ENCODE measurements around the gene KIAA0825. TPM values are rescaled to one million over a fixed set of nuclear protein-coding genes. Genes with fewer than 3 reads are reported as not detected.

The KIAA0825 gene
- total and polyA plus RNA-seq, 2 of the 8 experiments (the other 6 are each of a cell fraction or from before 2014, with no cell fraction given) = 0.60 to 1.0 TPM

- H4K5ac ChIP-seq (ENCODE audit: insufficient read length, low read depth, low read length) = no peak overlapping the region
- ChIA-PET CTCF (ENCODE audit: partially characterized antibody) (no interaction called here), POLR2A (ENCODE audit: partially characterized antibody) (interaction anchor here (0.7 kb wide), 1 partner anchor 12 kb away, joined by 3 read pairs; no protein-coding TSS in a partner anchor)
- H2BK120ac ChIP-seq (replicated peaks; ENCODE audit: low read depth, low read length) = no peak overlapping the region
- H3K56ac ChIP-seq (replicated peaks; ENCODE audit: insufficient read length, low read depth, low read length) = no peak overlapping the region
- no peak overlapping the region for H4K8ac ChIP-seq (ENCODE audit: extremely low read depth, insufficient read depth, low read length)
- H3K14ac ChIP-seq (ENCODE audit: insufficient read length) = no peak overlapping the region
- H3K27me3 ChIP-seq (replicated peaks in 1 of 4; ENCODE audit: control insufficient read depth in 3 of 4, extremely low read depth in 1 of 4, insufficient read depth in 3 of 4, low read length in 3 of 4) = no peaks in the 10 kb centered on the region
- H3K4me2 ChIP-seq (ENCODE audit: insufficient read depth in 1 of 2, low read depth in 2 of 2, low read length in 2 of 2) = no peak overlapping the region
- no peaks in the 10 kb centered on the region for H3K4me1 ChIP-seq (replicated peaks in 1 of 4; ENCODE audit: control insufficient read depth in 3 of 4, insufficient read depth in 4 of 4, low read length in 3 of 4)
- H3K4me3 ChIP-seq (ENCODE audit: extremely low read depth in 1 of 4, insufficient read depth in 2 of 4, low read depth in 3 of 4, low read length in 4 of 4) = no peak overlapping the region
- H3K23ac ChIP-seq (ENCODE audit: insufficient read length) = no peak overlapping the region
- H2BK20ac ChIP-seq (ENCODE audit: low read length) = no peak overlapping the region
- no peak overlapping the region for H2BK15ac ChIP-seq (ENCODE audit: low read length)
- H2AK5ac ChIP-seq (ENCODE audit: low read depth, low read length) = no peak overlapping the region
- H4K91ac ChIP-seq (replicated peaks; ENCODE audit: insufficient read length, low read length) = no peak overlapping the region
- no peak overlapping the region for H2BK5ac ChIP-seq (ENCODE audit: low read depth, low read length)
- DNase-seq (ENCODE audit: low read depth in 1 of 2, low spot score in 2 of 2) (no peak), FAIRE-seq (no peak)
- no peaks in the 10 kb centered on the region for H3K79me2 ChIP-seq (ENCODE audit: control insufficient read depth in 1 of 2, insufficient read depth in 2 of 2, low read length in 2 of 2)
- H3K79me1 ChIP-seq (ENCODE audit: low read depth, low read length) = no peaks in the 10 kb centered on the region
- no peak overlapping the region for H3K27ac ChIP-seq (ENCODE audit: low read depth, low read length)
- no peak overlapping the region for H2BK12ac ChIP-seq (ENCODE audit: low read depth, low read length)
- H3K9ac ChIP-seq (replicated peaks in 1 of 4; ENCODE audit: extremely low read depth in 1 of 4, low read depth in 3 of 4, low read length in 3 of 4) = no peak overlapping the region
- no peaks in the 10 kb centered on the region for H4K20me1 ChIP-seq (replicated peaks in 1 of 2; ENCODE audit: control insufficient read depth in 1 of 2, insufficient read depth in 2 of 2, low read length in 2 of 2)
- H3K4ac ChIP-seq (replicated peaks; ENCODE audit: insufficient read length, low read depth, low read length) = no peak overlapping the region
- H2AFZ ChIP-seq (ENCODE audit: low read length) = no peak overlapping the region
- H3K9me3 ChIP-seq (ENCODE audit: insufficient read depth in 2 of 2, low read depth in 1 of 2, low read length in 1 of 2) = no peaks in the 10 kb centered on the region
- H3K36me3 ChIP-seq (ENCODE audit: control insufficient read depth in 2 of 4, insufficient read depth in 4 of 4, low read length in 3 of 4) = no peaks in the 10 kb centered on the region
- H3K18ac ChIP-seq (ENCODE audit: extremely low read depth, low read length) = no peak overlapping the region
- H3K23me2 ChIP-seq (ENCODE audit: low read depth, low read length) = no peaks in the 10 kb centered on the region
- TF ChIP-seq RFX5 (IDR thresholded peaks at IDR 0.05; ENCODE audit: borderline replicate concordance, low read depth, low read length) (no peak), BACH1 (IDR thresholded peaks at IDR 0.05; ENCODE audit: low read length) (no peak), CHD2 (IDR thresholded peaks at IDR 0.05; ENCODE audit: low read length) (no peak), USF2 (IDR thresholded peaks at IDR 0.05; ENCODE audit: low read length) (no peak), SAP30 (IDR thresholded peaks at IDR 0.05; ENCODE audit: insufficient read depth, insufficient replicate concordance, low read length) (no peak), MAX (IDR thresholded peaks at IDR 0.05) (no peak), CREB1 (IDR thresholded peaks at IDR 0.05) (no peak), ZNF274 (IDR thresholded peaks at IDR 0.05; ENCODE audit: borderline replicate concordance, extremely low read depth, low read length) (no peak), POLR2A (IDR thresholded peaks at IDR 0.05; ENCODE audit: control extremely low read depth in 1 of 2, low read depth in 2 of 2, low read length in 2 of 2) (no peak), YY1 (IDR thresholded peaks at IDR 0.05; ENCODE audit: low read depth, low read length) (no peak), ATF2 (IDR thresholded peaks at IDR 0.05; ENCODE audit: low read length) (no peak), RXRA (IDR thresholded peaks at IDR 0.05; ENCODE audit: insufficient read depth, low read depth, low read length) (no peak)
Measured at GRCh38 chr5:94577466-94578245, 40.7 kb downstream of the KIAA0825 start.
